H1 (cell line): ENCODE data around the gene ELAVL2. TPM values are rescaled to one million over a fixed set of nuclear protein-coding genes. Genes with fewer than 3 reads are reported as not detected.

Experiments
- ASH2L ChIP-seq: fragments of 200-600, 300-600 bp; sonication (generic); IDR thresholded peaks from one replicate; pipeline ENCODE4 v1.7.1; 2017; ENCODE audit warnings: low read length
- RFX5 ChIP-seq: IDR thresholded peaks from 2 replicates; pipeline ENCODE4 v1.6.1; 2011; ENCODE audit warnings: low read depth, low read length, improper control_type of control experiment, borderline replicate concordance
- polyA plus RNA-seq, 7 experiments: library from polyadenylated mRNA; depleted of rRNA in 3 of 7; stranded (reverse) in 5 of 7; unstranded in 2 of 7; fragments of >200 nt in 5 of 7; fragments of 200-250 nt in 2 of 7; gene quantifications; 1 replicate in 5 of 7; 2 replicates in 1 of 7; 4 replicates in 1 of 7; pipeline versions ENCODE4 v1.2.1 to v1.2.3, GENCODE V29; 2011 to 2013; ENCODE audit warnings: missing spikeins in 2 of 7, mixed read lengths in 2 of 7
- total RNA-seq: library from RNA; stranded (reverse); fragmentation: NEBNext Ultra II Directional; extraction: Animal tissue kit (Norgen Biotek cat#: 25700); gene quantifications from 2 replicates; pipeline ENCODE4 v1.2.1, GENCODE V29; 2021
- TF ChIP-seq, protein P1 (sequence below): fragments of 300-600 bp; sonication (generic); IDR thresholded peaks from 2 replicates; pipeline ENCODE4 v1.7.1; 2012; ENCODE audit warnings: low read length, moderate library complexity, mild to moderate bottlenecking, inconsistent platforms; ENCODE audit not compliant: insufficient replicate concordance

ELAVL2 gene
- total and polyA plus RNA-seq, 2 of the 8 experiments (the other 6 are each of a cell fraction or from before 2014, with no cell fraction given): 4.9 to 21.9 TPM

DNA sequence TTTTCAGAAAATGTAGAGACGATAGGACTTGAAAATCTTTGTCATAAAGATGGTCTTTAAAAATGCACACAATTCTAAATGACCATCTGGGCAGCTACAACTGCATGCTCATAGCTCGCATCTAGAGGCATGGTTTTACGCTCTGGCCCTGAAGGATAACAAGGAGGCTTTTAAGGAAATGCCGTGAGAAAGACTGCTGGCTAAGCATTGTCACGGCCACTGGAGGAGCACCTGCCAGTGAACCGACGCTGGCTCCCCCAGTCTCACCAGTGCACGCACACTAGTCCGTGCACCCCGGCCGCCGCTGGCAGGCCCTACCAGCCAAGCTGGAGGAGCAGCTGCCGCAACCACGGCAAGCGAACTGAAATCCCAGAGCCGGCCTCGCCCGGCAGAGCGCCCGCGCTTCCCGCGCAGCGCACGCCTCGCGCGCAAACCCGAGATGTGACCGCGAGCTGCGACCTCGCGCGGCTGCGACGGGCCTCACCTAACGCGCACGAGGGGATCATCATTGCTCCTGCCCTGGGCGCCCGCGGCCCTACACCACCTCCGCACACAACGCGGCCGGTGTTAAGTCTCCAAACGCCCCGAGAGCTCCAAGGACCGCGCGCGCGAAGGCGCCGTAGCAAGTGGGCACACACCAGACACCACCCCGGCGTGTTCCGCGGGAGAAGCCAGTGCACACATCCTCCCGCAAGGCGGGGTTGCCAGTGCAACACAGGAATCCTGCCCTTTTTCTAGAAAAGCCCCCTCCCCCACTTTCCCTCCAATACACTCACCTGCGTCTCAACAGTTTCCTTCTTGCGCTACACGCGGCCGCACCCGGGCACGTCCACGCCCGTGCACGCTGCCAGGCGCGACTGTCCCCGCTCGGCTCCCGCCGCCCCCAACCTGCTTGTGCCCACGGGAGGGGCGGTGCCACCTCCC, 5.3 kb downstream of the ELAVL2 start (continued):
- TF ChIP-seq RFX5 (no peak), ASH2L (peak; percentile 91)
- TF ChIP-seq, protein P1, sequence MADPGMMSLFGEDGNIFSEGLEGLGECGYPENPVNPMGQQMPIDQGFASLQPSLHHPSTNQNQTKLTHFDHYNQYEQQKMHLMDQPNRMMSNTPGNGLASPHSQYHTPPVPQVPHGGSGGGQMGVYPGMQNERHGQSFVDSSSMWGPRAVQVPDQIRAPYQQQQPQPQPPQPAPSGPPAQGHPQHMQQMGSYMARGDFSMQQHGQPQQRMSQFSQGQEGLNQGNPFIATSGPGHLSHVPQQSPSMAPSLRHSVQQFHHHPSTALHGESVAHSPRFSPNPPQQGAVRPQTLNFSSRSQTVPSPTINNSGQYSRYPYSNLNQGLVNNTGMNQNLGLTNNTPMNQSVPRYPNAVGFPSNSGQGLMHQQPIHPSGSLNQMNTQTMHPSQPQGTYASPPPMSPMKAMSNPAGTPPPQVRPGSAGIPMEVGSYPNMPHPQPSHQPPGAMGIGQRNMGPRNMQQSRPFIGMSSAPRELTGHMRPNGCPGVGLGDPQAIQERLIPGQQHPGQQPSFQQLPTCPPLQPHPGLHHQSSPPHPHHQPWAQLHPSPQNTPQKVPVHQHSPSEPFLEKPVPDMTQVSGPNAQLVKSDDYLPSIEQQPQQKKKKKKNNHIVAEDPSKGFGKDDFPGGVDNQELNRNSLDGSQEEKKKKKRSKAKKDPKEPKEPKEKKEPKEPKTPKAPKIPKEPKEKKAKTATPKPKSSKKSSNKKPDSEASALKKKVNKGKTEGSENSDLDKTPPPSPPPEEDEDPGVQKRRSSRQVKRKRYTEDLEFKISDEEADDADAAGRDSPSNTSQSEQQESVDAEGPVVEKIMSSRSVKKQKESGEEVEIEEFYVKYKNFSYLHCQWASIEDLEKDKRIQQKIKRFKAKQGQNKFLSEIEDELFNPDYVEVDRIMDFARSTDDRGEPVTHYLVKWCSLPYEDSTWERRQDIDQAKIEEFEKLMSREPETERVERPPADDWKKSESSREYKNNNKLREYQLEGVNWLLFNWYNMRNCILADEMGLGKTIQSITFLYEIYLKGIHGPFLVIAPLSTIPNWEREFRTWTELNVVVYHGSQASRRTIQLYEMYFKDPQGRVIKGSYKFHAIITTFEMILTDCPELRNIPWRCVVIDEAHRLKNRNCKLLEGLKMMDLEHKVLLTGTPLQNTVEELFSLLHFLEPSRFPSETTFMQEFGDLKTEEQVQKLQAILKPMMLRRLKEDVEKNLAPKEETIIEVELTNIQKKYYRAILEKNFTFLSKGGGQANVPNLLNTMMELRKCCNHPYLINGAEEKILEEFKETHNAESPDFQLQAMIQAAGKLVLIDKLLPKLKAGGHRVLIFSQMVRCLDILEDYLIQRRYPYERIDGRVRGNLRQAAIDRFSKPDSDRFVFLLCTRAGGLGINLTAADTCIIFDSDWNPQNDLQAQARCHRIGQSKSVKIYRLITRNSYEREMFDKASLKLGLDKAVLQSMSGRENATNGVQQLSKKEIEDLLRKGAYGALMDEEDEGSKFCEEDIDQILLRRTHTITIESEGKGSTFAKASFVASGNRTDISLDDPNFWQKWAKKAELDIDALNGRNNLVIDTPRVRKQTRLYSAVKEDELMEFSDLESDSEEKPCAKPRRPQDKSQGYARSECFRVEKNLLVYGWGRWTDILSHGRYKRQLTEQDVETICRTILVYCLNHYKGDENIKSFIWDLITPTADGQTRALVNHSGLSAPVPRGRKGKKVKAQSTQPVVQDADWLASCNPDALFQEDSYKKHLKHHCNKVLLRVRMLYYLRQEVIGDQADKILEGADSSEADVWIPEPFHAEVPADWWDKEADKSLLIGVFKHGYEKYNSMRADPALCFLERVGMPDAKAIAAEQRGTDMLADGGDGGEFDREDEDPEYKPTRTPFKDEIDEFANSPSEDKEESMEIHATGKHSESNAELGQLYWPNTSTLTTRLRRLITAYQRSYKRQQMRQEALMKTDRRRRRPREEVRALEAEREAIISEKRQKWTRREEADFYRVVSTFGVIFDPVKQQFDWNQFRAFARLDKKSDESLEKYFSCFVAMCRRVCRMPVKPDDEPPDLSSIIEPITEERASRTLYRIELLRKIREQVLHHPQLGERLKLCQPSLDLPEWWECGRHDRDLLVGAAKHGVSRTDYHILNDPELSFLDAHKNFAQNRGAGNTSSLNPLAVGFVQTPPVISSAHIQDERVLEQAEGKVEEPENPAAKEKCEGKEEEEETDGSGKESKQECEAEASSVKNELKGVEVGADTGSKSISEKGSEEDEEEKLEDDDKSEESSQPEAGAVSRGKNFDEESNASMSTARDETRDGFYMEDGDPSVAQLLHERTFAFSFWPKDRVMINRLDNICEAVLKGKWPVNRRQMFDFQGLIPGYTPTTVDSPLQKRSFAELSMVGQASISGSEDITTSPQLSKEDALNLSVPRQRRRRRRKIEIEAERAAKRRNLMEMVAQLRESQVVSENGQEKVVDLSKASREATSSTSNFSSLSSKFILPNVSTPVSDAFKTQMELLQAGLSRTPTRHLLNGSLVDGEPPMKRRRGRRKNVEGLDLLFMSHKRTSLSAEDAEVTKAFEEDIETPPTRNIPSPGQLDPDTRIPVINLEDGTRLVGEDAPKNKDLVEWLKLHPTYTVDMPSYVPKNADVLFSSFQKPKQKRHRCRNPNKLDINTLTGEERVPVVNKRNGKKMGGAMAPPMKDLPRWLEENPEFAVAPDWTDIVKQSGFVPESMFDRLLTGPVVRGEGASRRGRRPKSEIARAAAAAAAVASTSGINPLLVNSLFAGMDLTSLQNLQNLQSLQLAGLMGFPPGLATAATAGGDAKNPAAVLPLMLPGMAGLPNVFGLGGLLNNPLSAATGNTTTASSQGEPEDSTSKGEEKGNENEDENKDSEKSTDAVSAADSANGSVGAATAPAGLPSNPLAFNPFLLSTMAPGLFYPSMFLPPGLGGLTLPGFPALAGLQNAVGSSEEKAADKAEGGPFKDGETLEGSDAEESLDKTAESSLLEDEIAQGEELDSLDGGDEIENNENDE: no peak
